ENCODE results near the gene NANP. TPM values are rescaled to one million over a fixed set of nuclear protein-coding genes. Genes with fewer than 3 reads are reported as not detected.
"Not testable (repeated sequence)": the region's sequence is repeated elsewhere in the genome, so short reads cannot be mapped to it uniquely, and the experiment has no call there.

The NANP gene
- total RNA-seq, 4 donors from 2014 or later: 5.0 to 7.7 (median 5.6) TPM

DNA sequence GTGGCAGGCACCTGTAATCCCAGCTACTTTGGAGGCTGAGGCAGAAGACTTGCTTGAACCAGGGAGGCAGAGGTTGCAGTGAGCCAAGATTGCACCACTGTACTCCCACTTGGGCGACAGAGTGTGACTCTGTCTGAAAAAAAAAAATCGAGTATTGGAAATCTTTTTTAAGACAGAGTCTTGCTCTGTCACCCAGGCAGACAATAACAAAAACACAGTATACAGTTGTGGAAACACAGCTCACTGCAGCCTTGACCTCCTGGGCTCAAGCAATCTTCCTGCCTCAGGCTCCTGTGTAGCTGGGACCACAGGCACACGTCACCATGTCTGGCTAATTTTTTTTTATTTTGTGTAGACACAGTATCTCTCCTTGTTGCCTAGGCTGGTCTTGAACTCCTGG, 15.0 kb downstream of the NANP start:
- no peak overlapping the region for H3K27ac ChIP-seq
- H3K4me3 ChIP-seq: no peak overlapping the region
- no peaks in the 10 kb centered on the region for H3K27me3 ChIP-seq
- H3K4me1 ChIP-seq: no peaks in the 10 kb centered on the region
- ATAC-seq: no peak
- 81 to 84% methylated on average over 2 to 3 of the region's 3 CpGs for WGBS, 2 donors (ENCODE audit: low coverage in 1 of 2)
- H3K9me3 ChIP-seq: no peaks in the 10 kb centered on the region
- TF ChIP-seq POLR2A (IDR thresholded peaks at IDR 0.05) (no peak), POLR2AphosphoS5 (IDR thresholded peaks at IDR 0.05) (no peak), EP300 (IDR thresholded peaks at IDR 0.05) (no peak)
- TF ChIP-seq, protein P1, sequence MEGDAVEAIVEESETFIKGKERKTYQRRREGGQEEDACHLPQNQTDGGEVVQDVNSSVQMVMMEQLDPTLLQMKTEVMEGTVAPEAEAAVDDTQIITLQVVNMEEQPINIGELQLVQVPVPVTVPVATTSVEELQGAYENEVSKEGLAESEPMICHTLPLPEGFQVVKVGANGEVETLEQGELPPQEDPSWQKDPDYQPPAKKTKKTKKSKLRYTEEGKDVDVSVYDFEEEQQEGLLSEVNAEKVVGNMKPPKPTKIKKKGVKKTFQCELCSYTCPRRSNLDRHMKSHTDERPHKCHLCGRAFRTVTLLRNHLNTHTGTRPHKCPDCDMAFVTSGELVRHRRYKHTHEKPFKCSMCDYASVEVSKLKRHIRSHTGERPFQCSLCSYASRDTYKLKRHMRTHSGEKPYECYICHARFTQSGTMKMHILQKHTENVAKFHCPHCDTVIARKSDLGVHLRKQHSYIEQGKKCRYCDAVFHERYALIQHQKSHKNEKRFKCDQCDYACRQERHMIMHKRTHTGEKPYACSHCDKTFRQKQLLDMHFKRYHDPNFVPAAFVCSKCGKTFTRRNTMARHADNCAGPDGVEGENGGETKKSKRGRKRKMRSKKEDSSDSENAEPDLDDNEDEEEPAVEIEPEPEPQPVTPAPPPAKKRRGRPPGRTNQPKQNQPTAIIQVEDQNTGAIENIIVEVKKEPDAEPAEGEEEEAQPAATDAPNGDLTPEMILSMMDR (IDR thresholded peaks at IDR 0.05): no peak
- H3K36me3 ChIP-seq: peaks cover 0 to 5% of the 10 kb centered on the region in 2 donors

DNA sequence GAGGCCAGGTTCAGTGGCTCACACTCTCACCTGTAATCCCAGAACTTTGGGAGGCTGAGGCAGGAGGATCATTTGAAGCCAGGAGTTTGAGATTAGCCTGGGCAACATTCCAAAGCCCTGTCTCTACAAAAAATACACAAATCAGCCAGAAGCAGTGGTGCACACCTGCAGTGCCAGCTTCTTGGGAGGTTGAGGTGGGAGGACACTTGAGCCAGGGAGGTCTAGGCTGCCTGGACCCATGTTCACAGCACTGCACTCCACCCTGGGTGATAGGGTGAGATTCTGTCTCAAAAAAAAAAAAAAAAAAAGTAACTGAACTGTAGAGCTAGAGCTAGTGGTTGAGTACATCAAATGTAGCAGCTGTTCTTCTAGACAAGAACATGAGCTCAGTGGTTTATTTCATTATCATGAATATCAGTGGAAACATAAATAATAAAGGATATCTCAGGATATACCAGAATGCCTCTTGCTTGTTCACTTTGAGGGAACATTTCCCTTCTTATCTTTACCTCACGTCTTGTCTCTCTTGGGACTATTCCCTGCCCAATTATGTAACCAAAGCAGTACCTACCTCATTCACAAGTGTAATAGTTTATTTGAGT, 17.6 kb downstream of the NANP start:
- TF ChIP-seq, protein P1 (IDR thresholded peaks at IDR 0.05): no peak
- TF ChIP-seq EP300 (IDR thresholded peaks at IDR 0.05) (no peak), POLR2A (IDR thresholded peaks at IDR 0.05) (no peak), POLR2AphosphoS5 (IDR thresholded peaks at IDR 0.05) (no peak)
- Histone ChIP-seq H3K27ac (no peak overlapping the region), H3K36me3 (peaks cover 0 to 2% of the 10 kb centered on the region in 2 donors), H3K4me3 (no peak overlapping the region), H3K9me3 (no peaks in the 10 kb centered on the region), H3K4me1 (no peaks in the 10 kb centered on the region), H3K27me3 (no peaks in the 10 kb centered on the region)
- WGBS, 2 donors (ENCODE audit: low coverage in 1 of 2): 60 to 63% methylated on average over 1 of the region's 1 CpG
- no peak for ATAC-seq

DNA sequence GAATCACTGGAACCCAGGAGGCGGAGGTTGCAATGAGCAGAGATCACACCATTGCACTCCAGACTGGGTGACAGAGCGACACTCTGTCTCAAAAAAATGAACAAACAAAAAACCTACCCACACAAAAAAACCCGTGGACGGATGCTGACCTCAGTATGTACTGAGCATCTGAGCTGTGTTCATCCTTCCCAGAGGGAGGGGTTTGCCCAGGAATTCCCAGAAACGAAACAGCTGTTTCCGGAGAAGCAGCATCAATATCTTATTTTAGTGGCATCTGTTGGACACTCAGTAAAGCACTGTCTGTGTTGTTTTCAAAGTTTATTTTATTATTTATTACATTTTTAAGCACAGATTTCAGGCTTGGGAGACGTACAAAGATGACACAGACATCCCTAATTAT, 18.7 kb downstream of the NANP start:
- H3K27ac ChIP-seq: no peak overlapping the region
- no peak overlapping the region for H3K4me3 ChIP-seq
- H3K9me3 ChIP-seq: no peaks in the 10 kb centered on the region
- TF ChIP-seq POLR2AphosphoS5 (IDR thresholded peaks at IDR 0.05) (no peak), POLR2A (IDR thresholded peaks at IDR 0.05) (no peak), EP300 (IDR thresholded peaks at IDR 0.05) (no peak)
- TF ChIP-seq, protein P1 (IDR thresholded peaks at IDR 0.05): no peak
- H3K36me3 ChIP-seq: no peaks in the 10 kb centered on the region
- no peak for ATAC-seq
- 42 to 56% methylated on average over 5 of the region's 7 CpGs for WGBS, 2 donors (ENCODE audit: low coverage in 1 of 2)
- H3K27me3 ChIP-seq: no peaks in the 10 kb centered on the region
- H3K4me1 ChIP-seq: no peaks in the 10 kb centered on the region

DNA sequence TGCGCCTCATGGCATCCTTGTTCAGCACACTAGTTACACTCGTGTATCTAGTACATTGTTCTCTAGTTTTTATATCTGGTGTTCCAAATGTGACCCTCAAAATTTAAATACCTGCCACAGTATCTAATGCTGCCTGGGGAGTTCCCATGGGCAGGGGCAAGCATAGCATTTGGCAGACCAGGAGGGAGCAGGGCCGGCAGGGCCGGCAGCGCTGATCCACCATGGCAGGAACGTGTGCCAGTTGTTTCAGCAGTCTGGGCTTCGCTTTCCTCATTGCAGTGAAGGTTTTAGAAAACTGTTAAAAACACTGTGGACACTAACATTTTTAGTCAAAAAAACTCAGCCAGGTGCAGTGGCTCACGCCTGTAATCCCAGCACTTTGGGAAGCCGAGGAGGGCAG, 19.2 kb downstream of the NANP start:
- no peaks in the 10 kb centered on the region for H3K4me1 ChIP-seq
- 89 to 100% methylated on average over 1 to 7 of the region's 9 CpGs for WGBS, 2 donors (ENCODE audit: low coverage in 1 of 2)

DNA sequence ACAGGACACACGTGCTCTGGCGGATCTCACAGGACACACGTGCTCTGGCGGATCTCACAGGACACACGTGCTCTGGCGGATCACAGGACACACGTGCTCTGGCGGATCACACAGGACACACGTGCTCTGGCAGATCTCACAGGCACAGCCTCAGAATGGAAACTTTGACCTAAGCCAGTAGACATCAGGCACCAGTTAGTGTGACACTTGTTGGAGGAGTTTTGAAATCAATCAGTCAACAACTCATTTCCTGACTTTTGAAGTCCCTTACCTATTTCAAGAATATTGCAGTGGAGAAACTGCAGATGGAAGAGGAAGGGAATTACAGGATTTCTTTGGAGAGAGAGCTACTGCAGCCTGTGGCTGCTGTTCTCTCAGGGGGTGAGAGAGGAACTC, 20.9 kb downstream of the NANP start:
- not testable (repeated sequence) for H3K4me3 ChIP-seq, H3K27me3 ChIP-seq, H3K4me1 ChIP-seq, ATAC-seq, H3K36me3 ChIP-seq, H3K27ac ChIP-seq, H3K9me3 ChIP-seq
- 100% methylated on average over 1 of the region's 9 CpGs; no CpG with 5 or more reads in 1 of the 2 donors for WGBS, 2 donors (ENCODE audit: low coverage in 1 of 2)

More for the DNA sequence above, 19.2 kb downstream of the NANP start:
- H3K36me3 ChIP-seq: no peaks in the 10 kb centered on the region
- TF ChIP-seq POLR2A (IDR thresholded peaks at IDR 0.05) (no peak), EP300 (IDR thresholded peaks at IDR 0.05) (no peak), POLR2AphosphoS5 (IDR thresholded peaks at IDR 0.05) (no peak)
- TF ChIP-seq, protein P1 (IDR thresholded peaks at IDR 0.05): no peak
- H3K4me3 ChIP-seq: no peak overlapping the region
- no peaks in the 10 kb centered on the region for H3K9me3 ChIP-seq
- no peak for ATAC-seq
- no peaks in the 10 kb centered on the region for H3K27me3 ChIP-seq
- H3K27ac ChIP-seq: no peak overlapping the region

DNA sequence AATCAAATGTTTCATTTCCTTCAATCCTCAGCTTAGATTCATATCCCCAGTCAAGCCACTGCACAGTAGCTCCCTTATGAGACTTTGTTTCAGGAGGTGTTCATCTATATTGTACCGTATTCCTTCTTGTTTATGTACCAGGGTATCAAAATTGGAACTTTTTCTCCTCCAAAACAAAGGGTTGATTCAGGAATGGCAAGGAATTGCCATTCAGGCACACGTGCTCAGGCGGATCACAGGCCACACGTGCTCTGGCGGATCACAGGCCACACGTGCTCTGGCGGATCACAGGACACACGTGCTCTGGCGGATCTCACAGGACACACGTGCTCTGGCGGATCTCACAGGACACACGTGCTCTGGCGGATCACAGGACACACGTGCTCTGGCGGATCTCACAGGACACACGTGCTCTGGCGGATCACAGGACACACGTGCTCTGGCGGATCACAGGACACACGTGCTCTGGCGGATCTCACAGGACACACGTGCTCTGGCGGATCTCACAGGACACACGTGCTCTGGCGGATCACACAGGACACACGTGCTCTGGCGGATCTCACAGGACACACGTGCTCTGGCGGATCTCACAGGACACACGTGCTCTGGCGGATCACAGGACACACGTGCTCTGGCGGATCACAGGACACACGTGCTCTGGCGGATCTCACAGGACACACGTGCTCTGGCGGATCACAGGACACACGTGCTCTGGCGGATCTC, 21.5 kb downstream of the NANP start:
- H3K9me3 ChIP-seq, H3K4me3 ChIP-seq, H3K27ac ChIP-seq, ATAC-seq, H3K27me3 ChIP-seq, H3K4me1 ChIP-seq, H3K36me3 ChIP-seq: not testable (repeated sequence)
- 94% methylated on average over 8 of the region's 39 CpGs; no CpG with 5 or more reads in 1 of the 2 donors for WGBS, 2 donors (ENCODE audit: low coverage in 1 of 2)

Measured in gastroesophageal sphincter (tissue), 4 donors.